ENCODE data around the gene GALNT3.

Gene GALNT3

GRCh38 chr2:165796819-165797530 is 2.9 kb upstream of the GALNT3 start:
- no peak for DNase-seq
- intact Hi-C loops (cut with DNase I), result no loop called here

GRCh38 chr2:165796129-165796528 is 2.1 kb upstream of the GALNT3 start:
- intact Hi-C loops (cut with DNase I), result no loop called here
- DNase-seq, result no peak

- intact Hi-C loops (cut with DNase I), result no loop called here
- no peak for DNase-seq
Observed at GRCh38 chr2:165795011-165795410, 964 bp upstream of the GALNT3 start.

- DNase-seq, result peak in 8 of 10 donors; percentile 10 to 87 (median 32)
- intact Hi-C loops (cut with DNase I), result no loop called here
Observed at GRCh38 chr2:165794536-165794928, 485 bp upstream of the GALNT3 start.

- intact Hi-C loops (cut with DNase I), result no loop called here
- peak in 8 of 10 donors; percentile 2 to 83 (median 14) for DNase-seq
Observed at GRCh38 chr2:165793161-165793778, 777 bp downstream of the GALNT3 start.

GRCh38 chr2:165792104-165792454 is 2.0 kb downstream of the GALNT3 start:
- DNase-seq, result no peak
- intact Hi-C loops (cut with DNase I), result no loop called here

- no peak for DNase-seq
Observed at GRCh38 chr2:165791421-165792103, 2.5 kb downstream of the GALNT3 start.

GRCh38 chr2:165790466-165790865 is 3.6 kb downstream of the GALNT3 start:
- DNase-seq, result no peak
- intact Hi-C loops (cut with DNase I), result no loop called here

More at GRCh38 chr2:165791421-165792103, 2.5 kb downstream of the GALNT3 start:
- intact Hi-C loops (cut with DNase I), result no loop called here

- intact Hi-C loops (cut with DNase I), result no loop called here
- DNase-seq, result no peak
Observed at GRCh38 chr2:165787334-165787733, 6.7 kb downstream of the GALNT3 start.

GRCh38 chr2:165779706-165780105 is 14.3 kb downstream of the GALNT3 start:
- DNase-seq, result no peak
- intact Hi-C loops (cut with DNase I), result no loop called here

- intact Hi-C loops (cut with DNase I), result no loop called here
- DNase-seq, result no peak
Observed at GRCh38 chr2:165778653-165779451, 15.2 kb downstream of the GALNT3 start.

- intact Hi-C loops (cut with DNase I), result no loop called here
- DNase-seq, result no peak
Observed at GRCh38 chr2:165778187-165778556, 15.9 kb downstream of the GALNT3 start.

- no peak for DNase-seq
- intact Hi-C loops (cut with DNase I), result no loop called here
Observed at GRCh38 chr2:165777522-165778186, 16.4 kb downstream of the GALNT3 start.

- no peak for DNase-seq
- intact Hi-C loops (cut with DNase I), result no loop called here
Observed at GRCh38 chr2:165776796-165777195, 17.3 kb downstream of the GALNT3 start.

GRCh38 chr2:165776013-165776412 is 18.0 kb downstream of the GALNT3 start:
- no peak for DNase-seq
- intact Hi-C loops (cut with DNase I), result no loop called here

- DNase-seq, result no peak
- intact Hi-C loops (cut with DNase I), result no loop called here
Observed at GRCh38 chr2:165773684-165774083, 20.4 kb downstream of the GALNT3 start.

- intact Hi-C loops (cut with DNase I), result no loop called here
- no peak for DNase-seq
Observed at GRCh38 chr2:165772183-165772582, 21.9 kb downstream of the GALNT3 start.

- intact Hi-C loops (cut with DNase I), result no loop called here
- DNase-seq, result no peak
Observed at GRCh38 chr2:165766326-165766927, 27.6 kb downstream of the GALNT3 start.

- intact Hi-C loops (cut with DNase I), result no loop called here
Observed at GRCh38 chr2:165762723-165763122, 31.3 kb downstream of the GALNT3 start.

More at GRCh38 chr2:165762723-165763122, 31.3 kb downstream of the GALNT3 start:
- DNase-seq, result no peak
